OCI-LY3 (cell line): ENCODE data around the gene HPS1.

Experiments
- H2AFZ ChIP-seq: fragments of 200-600, 300-600 bp; shearing (Covaris generic); 2 replicates; pipeline ENCODE4 v1.6.0; 2014; ENCODE audit warnings: antibody characterized with exemption, low read depth, low read length
- H3K27ac ChIP-seq: fragments of 200-600, 300-600 bp; sonication (generic); 2 replicates; pipeline ENCODE4 v1.5.1; 2014; ENCODE audit warnings: mild to moderate bottlenecking, low read length, moderate library complexity, mixed read lengths
- H3K27me3 ChIP-seq: fragments of 200-600, 300-600 bp; sonication (generic); 2 replicates; pipeline ENCODE4 v1.6.1; 2014; ENCODE audit warnings: low read depth, low read length, mixed read lengths
- H3K36me3 ChIP-seq: fragments of 200-600, 300-600 bp; sonication (generic); replicated peaks from 2 replicates; pipeline ENCODE3; 2014; ENCODE audit warnings: low read depth, low read length, mixed read lengths
- H3K4me1 ChIP-seq: fragments of 300-600, 200-600 bp; sonication (generic); 2 replicates; pipeline ENCODE4 v1.6.1; 2014; ENCODE audit warnings: low read length, mixed read lengths
- H3K4me2 ChIP-seq: fragments of 200-600, 300-600 bp; sonication (generic); 2 replicates; pipeline ENCODE4 v1.6.1; 2014; ENCODE audit warnings: low read length, mixed read lengths
- H3K4me3 ChIP-seq: fragments of 300-600, 200-600 bp; sonication (generic); 2 replicates; pipeline ENCODE4 v1.5.1; 2014; ENCODE audit warnings: antibody characterized with exemption, mild to moderate bottlenecking, low read length, moderate library complexity
- H3K79me2 ChIP-seq: fragments of 300-600, 200-600 bp; shearing (Covaris generic); 2 replicates; pipeline ENCODE4 v1.6.1; 2014; ENCODE audit warnings: mild to moderate bottlenecking, low read length, mixed read lengths
- H3K9ac ChIP-seq: fragments of 300-600, 200-600 bp; shearing (Covaris generic); 2 replicates; pipeline ENCODE4 v1.6.0; 2014; ENCODE audit warnings: mild to moderate bottlenecking, low read length, moderate library complexity
- H3K9me3 ChIP-seq: fragments of 200-600, 300-600 bp; shearing (Covaris generic); 2 replicates; pipeline ENCODE4 v1.6.1; 2014; ENCODE audit warnings: low read length, mixed read lengths; ENCODE audit not compliant: insufficient read depth
- H4K20me1 ChIP-seq: fragments of 200-600, 300-600 bp; sonication (generic); 2 replicates; pipeline ENCODE4 v1.6.1; 2016; ENCODE audit warnings: low read length, mixed read lengths; ENCODE audit not compliant: insufficient read depth
- EZH2phosphoT487 ChIP-seq: fragments of 200-600 bp; shearing (Covaris generic); IDR thresholded peaks from 2 replicates; pipeline ENCODE4 v1.6.1; 2018; ENCODE audit warnings: antibody characterized with exemption, mixed run types, low read depth
- TF ChIP-seq, protein P1 (sequence below): fragments of 200-600, 300-600 bp; sonication (generic); IDR thresholded peaks from 2 replicates; pipeline ENCODE4 v1.5.1; 2014; ENCODE audit warnings: antibody characterized with exemption, low read length, low read depth

Gene HPS1

DNA sequence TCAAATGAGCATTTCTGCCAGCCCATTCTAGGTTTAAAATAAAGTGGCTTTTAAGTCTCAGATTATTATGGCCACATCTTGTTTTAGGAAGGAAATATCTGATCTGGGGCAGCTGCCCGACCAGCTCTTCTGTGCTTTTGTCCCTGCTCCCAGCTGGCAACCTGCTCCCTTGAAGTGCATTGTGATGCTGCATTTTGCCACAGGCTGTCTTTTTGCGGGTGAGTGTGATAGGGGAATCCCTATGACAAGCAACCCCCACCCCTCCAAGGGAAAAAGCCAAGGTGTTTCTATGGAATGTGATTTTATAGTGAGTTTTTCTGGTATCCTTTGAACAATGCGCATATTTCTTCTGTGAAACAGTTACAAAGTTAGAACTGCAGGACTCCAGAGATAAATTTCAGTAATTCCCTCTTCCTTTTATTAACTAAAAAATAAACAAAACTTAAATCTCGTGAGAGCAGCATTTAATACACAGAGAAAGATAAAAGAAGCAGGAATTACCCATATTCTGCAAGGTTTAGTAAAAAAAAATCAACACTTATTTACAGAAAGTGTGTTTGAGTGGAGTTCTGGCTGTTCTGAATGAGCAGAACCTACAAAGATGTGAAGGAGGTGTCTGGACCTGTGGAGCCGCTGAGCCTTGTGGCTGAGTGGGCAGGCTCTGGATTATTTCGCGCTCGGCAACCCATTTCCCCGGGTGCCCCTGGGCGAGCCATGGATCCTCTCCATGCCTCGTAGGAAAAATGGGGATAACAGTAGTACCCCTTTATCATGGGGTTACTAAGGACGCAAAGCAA lies 10.1 kb upstream of the HPS1 start:
- Histone ChIP-seq H3K4me3 (no peak overlapping the region), H3K27me3 (no peaks in the 10 kb centered on the region), H3K9ac (no peak overlapping the region), H3K4me1 (no peaks in the 10 kb centered on the region), H3K79me2 (no peaks in the 10 kb centered on the region), H3K4me2 (no peak overlapping the region), H3K36me3 (no peaks in the 10 kb centered on the region), H4K20me1 (no peaks in the 10 kb centered on the region), H3K9me3 (no peaks in the 10 kb centered on the region), H3K27ac (no peak overlapping the region), H2AFZ (no peak overlapping the region)
- TF ChIP-seq, protein P1, sequence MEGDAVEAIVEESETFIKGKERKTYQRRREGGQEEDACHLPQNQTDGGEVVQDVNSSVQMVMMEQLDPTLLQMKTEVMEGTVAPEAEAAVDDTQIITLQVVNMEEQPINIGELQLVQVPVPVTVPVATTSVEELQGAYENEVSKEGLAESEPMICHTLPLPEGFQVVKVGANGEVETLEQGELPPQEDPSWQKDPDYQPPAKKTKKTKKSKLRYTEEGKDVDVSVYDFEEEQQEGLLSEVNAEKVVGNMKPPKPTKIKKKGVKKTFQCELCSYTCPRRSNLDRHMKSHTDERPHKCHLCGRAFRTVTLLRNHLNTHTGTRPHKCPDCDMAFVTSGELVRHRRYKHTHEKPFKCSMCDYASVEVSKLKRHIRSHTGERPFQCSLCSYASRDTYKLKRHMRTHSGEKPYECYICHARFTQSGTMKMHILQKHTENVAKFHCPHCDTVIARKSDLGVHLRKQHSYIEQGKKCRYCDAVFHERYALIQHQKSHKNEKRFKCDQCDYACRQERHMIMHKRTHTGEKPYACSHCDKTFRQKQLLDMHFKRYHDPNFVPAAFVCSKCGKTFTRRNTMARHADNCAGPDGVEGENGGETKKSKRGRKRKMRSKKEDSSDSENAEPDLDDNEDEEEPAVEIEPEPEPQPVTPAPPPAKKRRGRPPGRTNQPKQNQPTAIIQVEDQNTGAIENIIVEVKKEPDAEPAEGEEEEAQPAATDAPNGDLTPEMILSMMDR: no peak
- TF ChIP-seq EZH2phosphoT487: no peak

DNA sequence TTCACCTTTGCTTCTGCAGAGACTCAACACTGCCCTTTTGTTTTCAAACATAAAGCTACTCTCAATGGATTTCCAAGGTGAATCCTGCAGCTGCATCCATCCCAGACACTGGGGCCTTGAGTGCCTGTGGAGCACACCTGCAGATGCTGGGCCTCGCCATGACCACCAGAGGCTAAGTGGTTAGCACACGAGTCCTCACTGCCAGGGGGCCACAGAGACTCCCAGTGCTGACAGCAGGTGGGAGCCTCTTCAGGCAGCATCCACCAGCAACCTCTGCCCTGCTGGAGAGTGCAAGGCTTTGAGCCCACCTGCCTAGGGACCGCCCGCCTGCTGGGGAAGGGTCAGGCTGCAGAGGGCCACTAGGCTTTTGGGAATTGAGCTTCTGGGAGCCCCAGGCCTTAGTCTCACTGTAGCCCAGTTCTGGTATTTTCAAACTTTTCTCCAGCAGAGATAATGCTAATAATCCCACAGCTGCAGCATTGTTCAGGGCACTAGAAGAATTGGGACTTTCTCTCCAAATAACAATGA lies 9.4 kb upstream of the HPS1 start:
- no peaks in the 10 kb centered on the region for H3K9me3 ChIP-seq

DNA sequence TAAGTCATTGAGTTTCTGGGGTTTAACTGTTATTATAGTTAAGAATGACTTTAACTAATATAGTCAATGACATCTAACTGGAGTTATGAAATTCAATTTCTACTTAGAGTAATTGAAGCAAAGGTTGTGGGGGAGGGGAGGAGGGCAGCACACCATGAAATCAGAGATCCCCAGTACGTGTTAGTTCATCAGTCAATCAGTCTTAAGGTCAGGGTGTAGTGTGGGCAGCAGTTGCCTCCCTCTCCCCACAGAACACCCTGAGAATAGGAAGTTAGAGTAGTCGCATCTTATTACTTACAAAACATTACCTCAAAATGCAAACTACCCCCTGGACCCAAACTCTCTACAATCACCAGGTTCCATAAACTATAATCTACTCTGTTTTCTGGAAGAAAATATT lies 7.0 kb upstream of the HPS1 start:
- Histone ChIP-seq H2AFZ (no peak overlapping the region), H3K4me1 (no peaks in the 10 kb centered on the region), H3K4me3 (no peak overlapping the region), H3K9ac (no peak overlapping the region), H3K36me3 (no peaks in the 10 kb centered on the region), H3K4me2 (no peak overlapping the region), H3K27me3 (no peaks in the 10 kb centered on the region), H3K79me2 (no peaks in the 10 kb centered on the region), H4K20me1 (no peaks in the 10 kb centered on the region), H3K9me3 (no peaks in the 10 kb centered on the region), H3K27ac (no peak overlapping the region)
- no peak for TF ChIP-seq EZH2phosphoT487
- TF ChIP-seq, protein P1: no peak

More for the DNA sequence above, 9.4 kb upstream of the HPS1 start:
- Histone ChIP-seq H4K20me1 (no peaks in the 10 kb centered on the region), H3K4me3 (no peak overlapping the region), H3K27ac (no peak overlapping the region), H3K9ac (no peak overlapping the region), H3K36me3 (no peaks in the 10 kb centered on the region), H3K79me2 (no peaks in the 10 kb centered on the region), H3K27me3 (no peaks in the 10 kb centered on the region), H3K4me1 (no peaks in the 10 kb centered on the region), H3K4me2 (no peak overlapping the region), H2AFZ (no peak overlapping the region)
- TF ChIP-seq, protein P1: no peak
- no peak for TF ChIP-seq EZH2phosphoT487

DNA sequence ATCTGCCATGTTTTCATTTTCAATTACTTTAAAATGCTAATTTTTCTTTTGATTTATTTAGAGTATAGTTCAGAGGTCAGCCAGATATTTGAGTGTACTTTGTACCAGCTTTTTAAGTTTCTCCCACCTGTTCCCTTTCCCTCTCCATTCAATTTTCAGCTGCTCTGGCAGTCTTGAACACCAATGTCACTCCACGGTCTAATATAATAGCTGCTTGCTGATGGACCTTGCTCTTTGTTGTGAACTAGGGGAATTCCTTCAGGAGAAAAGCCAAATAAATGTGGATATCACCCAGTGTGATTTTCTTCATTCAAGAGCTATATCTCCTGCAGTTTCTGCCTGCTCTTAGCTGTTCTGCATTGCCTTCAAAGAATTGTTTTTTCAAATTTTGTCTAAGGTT lies 3.9 kb upstream of the HPS1 start:
- Histone ChIP-seq H3K79me2 (peaks cover 13% of the 10 kb centered on the region), H2AFZ (no peak overlapping the region), H3K4me2 (no peak overlapping the region), H3K36me3 (no peaks in the 10 kb centered on the region), H3K9me3 (no peaks in the 10 kb centered on the region), H3K27me3 (no peaks in the 10 kb centered on the region), H4K20me1 (0 out of 2 replicates have a peak, but pooled peaks cover 2% of the 10 kb centered on the region), H3K9ac (no peak overlapping the region), H3K4me3 (no peak overlapping the region), H3K27ac (no peak overlapping the region), H3K4me1 (peaks cover 6% of the 10 kb centered on the region)
- TF ChIP-seq EZH2phosphoT487: no peak
- TF ChIP-seq, protein P1: no peak
